IgD-negative memory B cell (primary cell): ENCODE results near the gene SEBOX. TPM values are rescaled to one million over a fixed set of nuclear protein-coding genes. Genes with fewer than 3 reads are reported as not detected.

Experiments
- H3K27ac Mint-ChIP-seq, 3 donors: one replicate each; pipeline ENCODE4 v1.8.0; 2020 to 2022; ENCODE audit warnings: mild to moderate bottlenecking in 3 of 3, mixed read lengths in 3 of 3, moderate library complexity in 1 of 3
- H3K27me3 Mint-ChIP-seq: one replicate; pipeline ENCODE4 v1.8.0; 2021; ENCODE audit warnings: mixed read lengths
- H3K36me3 Mint-ChIP-seq: one replicate; pipeline ENCODE4 v1.8.0; 2020; ENCODE audit warnings: mild to moderate bottlenecking, mixed read lengths
- H3K4me1 Mint-ChIP-seq, 3 donors: one replicate each; pipeline ENCODE4 v1.8.0; 2020 to 2022; ENCODE audit warnings: mixed read lengths in 3 of 3, mild to moderate bottlenecking in 1 of 3
- H3K4me3 Mint-ChIP-seq, 4 donors: one replicate each; pipeline ENCODE4 v1.8.0; 2020 to 2022; ENCODE audit warnings: mild to moderate bottlenecking in 4 of 4, mixed read lengths in 4 of 4, moderate library complexity in 3 of 4
- H3K9me3 Mint-ChIP-seq, 3 donors: one replicate each; pipeline ENCODE4 v1.8.0; 2020 to 2021; ENCODE audit warnings: mixed read lengths in 3 of 3, mild to moderate bottlenecking in 1 of 3
- polyA plus RNA-seq: library from polyadenylated mRNA; unstranded; fragments of 300-500 nt; fragmentation: Illumina TruSeq; gene quantifications from one replicate; pipeline ENCODE4 v1.2.3, GENCODE V29; 2021

Gene SEBOX
- polyA plus RNA-seq, 1 donor from 2014 or later = not detected

DNA sequence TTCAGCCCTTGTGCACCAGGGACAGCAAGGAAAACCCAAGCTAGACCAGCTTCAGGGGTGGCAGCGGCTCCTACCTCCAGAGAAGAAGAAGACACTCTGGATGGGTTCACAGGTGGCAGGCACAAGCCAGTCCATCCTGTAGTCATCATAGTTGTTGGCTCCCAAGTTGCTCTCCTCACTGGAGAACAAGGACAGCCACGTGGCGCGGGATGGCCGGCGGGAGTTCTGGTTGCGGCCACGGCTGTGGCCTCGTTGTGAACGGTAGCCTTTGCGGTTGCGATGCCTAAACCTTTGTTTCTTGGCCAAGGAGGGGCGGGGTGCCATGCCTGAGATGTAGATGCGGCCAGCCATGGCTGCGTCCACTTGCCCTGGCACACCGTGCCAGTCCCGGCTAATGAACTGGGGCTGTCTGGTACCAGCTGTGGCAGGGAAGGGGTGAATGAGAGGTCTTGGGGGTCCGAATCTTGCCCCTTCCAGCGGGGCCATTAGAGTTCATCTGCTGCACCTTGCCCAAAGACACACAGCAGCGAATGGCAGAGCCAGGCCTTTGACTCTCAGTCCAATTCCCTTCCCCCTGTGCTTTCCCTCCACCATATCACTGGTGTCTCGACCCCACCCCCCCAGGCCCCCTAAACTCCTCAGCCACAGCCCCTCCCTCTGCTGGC, 2.8 kb upstream of the SEBOX start:
- Mint-ChIP-seq H3K36me3 (no peaks in the 10 kb centered on the region), H3K27me3 (no peaks in the 10 kb centered on the region), H3K27ac (no peak overlapping the region), H3K4me3 (peak overlapping the region in 2 of 4 donors; percentile 16 to 27), H3K4me1 (peaks cover 0 to 8% (median 7%) of the 10 kb centered on the region in 3 donors), H3K9me3 (no peaks in the 10 kb centered on the region)

DNA sequence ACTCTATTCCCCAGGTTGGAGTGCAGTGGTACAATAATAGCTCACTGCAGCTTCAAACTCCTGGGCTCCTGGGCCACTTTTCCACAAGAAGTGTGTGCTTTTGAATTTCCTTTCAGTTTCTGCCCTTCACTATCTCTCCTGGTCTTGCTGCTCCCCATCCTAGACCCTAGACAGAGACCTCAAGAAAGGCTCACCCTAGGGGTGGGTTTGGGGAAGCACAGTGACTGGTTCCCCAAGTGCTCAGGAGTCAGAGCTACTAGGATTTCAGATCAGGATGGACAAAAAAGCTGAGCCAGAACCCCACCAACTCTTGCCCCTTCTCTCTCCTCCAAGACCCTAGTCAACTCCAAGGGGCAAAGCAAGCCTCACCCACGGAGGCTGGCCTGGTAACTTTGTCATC, 1.6 kb upstream of the SEBOX start:
- H3K4me3 Mint-ChIP-seq = peak overlapping the region in 1 of 4 donors; percentile 32
- peaks cover 0 to 6% (median 6%) of the 10 kb centered on the region in 3 donors for H3K4me1 Mint-ChIP-seq
- peak overlapping the region in 2 of 3 donors; percentile 50 to 65 for H3K27ac Mint-ChIP-seq
- no peaks in the 10 kb centered on the region for H3K9me3 Mint-ChIP-seq
- H3K36me3 Mint-ChIP-seq = no peaks in the 10 kb centered on the region
- H3K27me3 Mint-ChIP-seq = no peaks in the 10 kb centered on the region

DNA sequence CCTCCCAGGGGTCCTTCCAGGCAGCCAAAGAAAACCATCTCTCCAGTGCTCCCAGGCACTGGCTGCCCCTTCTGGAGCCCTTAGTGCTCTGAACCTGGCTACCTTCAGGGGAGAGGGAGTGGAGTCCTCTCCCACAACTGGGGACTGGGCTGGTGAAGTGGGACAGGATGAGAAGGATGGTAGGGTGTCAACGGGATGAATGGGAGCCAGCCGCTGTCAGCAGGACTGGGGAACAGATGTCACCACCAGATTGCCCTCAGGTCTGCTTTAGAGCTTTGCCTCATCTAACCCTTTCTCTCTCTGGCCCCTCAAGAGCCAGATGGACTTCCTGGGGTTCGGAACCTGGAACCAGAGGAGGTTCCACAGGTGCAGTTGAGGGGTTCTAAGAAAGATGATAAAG, 488 bp upstream of the SEBOX start:
- H3K4me3 Mint-ChIP-seq = no peak overlapping the region
- H3K4me1 Mint-ChIP-seq = no peaks in the 10 kb centered on the region
- no peaks in the 10 kb centered on the region for H3K9me3 Mint-ChIP-seq
- H3K27me3 Mint-ChIP-seq = no peaks in the 10 kb centered on the region
- H3K27ac Mint-ChIP-seq = no peak overlapping the region
- peaks cover 3% of the 10 kb centered on the region for H3K36me3 Mint-ChIP-seq

DNA sequence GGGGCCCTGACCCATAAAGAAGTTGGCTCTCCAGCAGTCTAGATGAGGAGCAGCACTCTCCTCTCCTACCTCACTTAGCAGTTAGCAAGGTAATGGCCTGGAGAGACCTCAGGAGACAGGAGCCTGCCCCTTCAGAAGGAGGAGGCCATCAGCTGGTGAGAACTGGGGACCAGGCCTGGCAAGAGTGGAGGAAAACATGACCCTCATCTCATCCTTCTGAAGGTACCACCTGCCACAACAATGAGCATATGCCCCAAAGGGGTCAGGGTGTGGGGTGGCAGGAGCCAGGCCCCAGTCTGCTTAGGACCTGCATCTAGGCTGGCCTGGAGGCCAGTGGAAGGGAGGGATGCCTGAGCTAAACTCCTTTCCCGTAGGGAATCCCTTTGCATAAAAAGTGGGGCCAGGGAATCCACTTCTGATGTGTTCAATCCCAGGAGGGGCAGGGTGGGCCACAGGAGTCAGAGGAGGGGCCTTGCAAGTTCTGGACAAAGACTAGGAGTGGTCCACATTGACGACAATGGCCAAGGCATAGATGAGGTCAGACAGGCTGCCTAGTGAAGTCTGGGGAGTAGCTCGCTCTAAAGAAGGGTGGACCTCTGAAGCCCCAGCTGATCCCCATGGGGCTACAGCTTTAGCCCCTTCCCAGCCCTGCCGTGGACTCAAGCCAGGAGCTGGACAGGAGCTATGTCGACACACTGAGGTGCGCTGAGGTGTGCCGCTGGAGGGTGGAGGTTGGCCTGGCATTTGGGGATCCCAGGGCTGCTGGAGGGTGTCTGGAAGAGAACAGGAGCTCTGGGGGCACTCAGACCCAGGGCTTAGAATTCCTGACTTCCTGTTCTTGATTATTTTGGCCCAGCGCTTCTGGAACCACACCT, 986 bp downstream of the SEBOX start:
- no peak overlapping the region for H3K27ac Mint-ChIP-seq
- H3K4me3 Mint-ChIP-seq = no peak overlapping the region
- peaks cover 3% of the 10 kb centered on the region for H3K36me3 Mint-ChIP-seq

DNA sequence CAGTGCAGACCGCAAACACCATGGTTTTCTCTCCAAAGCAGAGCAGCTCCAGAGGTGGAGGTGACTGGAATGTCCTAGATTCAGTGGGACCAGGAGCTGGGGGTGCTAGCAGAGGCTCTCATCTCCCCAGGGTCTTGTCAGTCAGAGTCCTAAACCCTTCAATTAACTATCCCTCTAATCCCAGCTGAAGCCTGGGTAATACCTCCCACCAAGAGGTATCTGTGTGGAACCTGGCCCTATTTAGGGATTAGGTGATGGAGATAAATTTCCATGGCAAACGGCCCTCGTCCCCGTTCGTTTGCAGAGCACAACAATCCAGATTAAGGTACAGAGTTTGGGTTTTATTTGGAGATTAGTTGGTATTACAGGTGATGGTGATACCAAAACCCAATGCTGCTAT, 1.8 kb downstream of the SEBOX start:
- H3K36me3 Mint-ChIP-seq = peaks cover 3% of the 10 kb centered on the region
- H3K27me3 Mint-ChIP-seq = no peaks in the 10 kb centered on the region
- peaks cover 2 to 3% (median 3%) of the 10 kb centered on the region in 3 donors for H3K4me1 Mint-ChIP-seq
- no peaks in the 10 kb centered on the region for H3K9me3 Mint-ChIP-seq
- peak overlapping the region in 1 of 4 donors; percentile 23 for H3K4me3 Mint-ChIP-seq
- peak overlapping the region in 1 of 3 donors; percentile 32 for H3K27ac Mint-ChIP-seq

More for the DNA sequence above, 986 bp downstream of the SEBOX start:
- Mint-ChIP-seq H3K4me1 (no peaks in the 10 kb centered on the region), H3K27me3 (no peaks in the 10 kb centered on the region), H3K9me3 (no peaks in the 10 kb centered on the region)

DNA sequence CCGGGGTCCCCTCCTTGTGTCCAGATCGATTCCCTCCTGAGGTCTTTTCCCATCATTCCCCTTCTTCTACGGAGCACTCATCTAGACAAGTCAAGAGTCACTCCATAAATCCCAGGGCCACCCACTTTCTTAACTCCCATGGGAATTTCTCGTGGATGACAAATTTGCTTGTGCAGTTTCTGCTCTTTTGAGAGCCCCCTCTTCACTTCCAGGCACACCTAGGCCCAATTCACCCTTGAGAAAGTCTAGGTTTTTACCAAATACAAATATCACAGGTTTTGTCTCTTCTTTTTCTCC, 7.2 kb downstream of the SEBOX start:
- H3K27me3 Mint-ChIP-seq = no peaks in the 10 kb centered on the region
- no peaks in the 10 kb centered on the region for H3K9me3 Mint-ChIP-seq
- H3K4me3 Mint-ChIP-seq = peak overlapping the region; percentile 96 to 99 (median 96)
- H3K4me1 Mint-ChIP-seq = peaks cover 11 to 22% (median 16%) of the 10 kb centered on the region in 3 donors
- H3K27ac Mint-ChIP-seq = peak overlapping the region; percentile 94 to 98 (median 97)
- peaks cover 3% of the 10 kb centered on the region for H3K36me3 Mint-ChIP-seq

DNA sequence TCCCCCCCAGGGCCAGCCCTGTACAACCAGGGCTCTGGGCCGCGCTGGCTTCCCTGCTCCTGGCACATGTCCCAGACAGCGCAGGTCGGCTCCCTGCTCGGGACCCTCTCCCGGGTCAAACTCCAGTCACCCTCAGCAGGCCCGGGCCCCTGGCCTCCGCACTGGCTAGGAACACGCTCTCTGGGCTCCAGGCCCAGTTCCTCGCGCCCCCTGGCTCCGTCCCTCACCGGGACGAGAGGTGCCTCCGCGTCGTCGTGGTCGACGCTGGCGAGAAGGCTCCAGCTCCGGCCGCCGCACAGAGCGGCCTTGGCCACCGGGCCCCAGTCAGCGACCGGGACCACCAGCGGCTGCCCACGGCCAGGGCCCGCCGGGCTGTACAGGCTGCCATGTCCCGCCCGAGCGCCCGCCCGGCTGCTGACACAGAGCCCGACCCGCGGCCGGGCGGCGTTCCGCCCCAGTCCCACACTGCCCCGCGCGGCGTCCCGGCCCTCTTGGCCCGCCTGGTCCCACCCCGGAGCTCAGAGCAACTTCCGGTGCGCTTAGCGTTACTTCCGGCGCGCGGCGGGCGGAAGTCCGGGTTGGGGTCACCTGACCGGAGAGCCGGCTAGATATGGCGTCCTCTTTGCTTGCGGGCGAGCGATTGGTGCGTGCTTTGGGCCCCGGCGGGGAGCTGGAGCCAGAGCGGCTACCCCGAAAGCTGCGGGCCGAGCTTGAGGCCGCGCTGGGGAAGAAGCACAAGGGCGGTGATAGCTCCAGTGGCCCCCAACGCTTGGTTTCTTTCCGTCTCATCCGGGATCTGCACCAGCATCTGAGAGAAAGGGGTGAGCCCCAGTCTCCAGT, 7.7 kb downstream of the SEBOX start, which contains the start of gene POLDIP2:
Gene POLDIP2 (minus strand): TSS at position 467 of the 840 bp plus-strand sequence. CDS start 79 bp downstream, at position 388.
- peak within 1 kb of the TSS; percentile 96 to 99 (median 96) for H3K4me3 Mint-ChIP-seq
- no peaks in the 10 kb centered on the region for H3K27me3 Mint-ChIP-seq
- H3K9me3 Mint-ChIP-seq = no peaks in the 10 kb centered on the region
- peaks cover 11 to 22% (median 16%) of the 10 kb centered on the region in 3 donors for H3K4me1 Mint-ChIP-seq
- peak within 1 kb of the TSS; percentile 94 to 98 (median 97) for H3K27ac Mint-ChIP-seq
- peaks cover 3% of the 10 kb centered on the region for H3K36me3 Mint-ChIP-seq

DNA sequence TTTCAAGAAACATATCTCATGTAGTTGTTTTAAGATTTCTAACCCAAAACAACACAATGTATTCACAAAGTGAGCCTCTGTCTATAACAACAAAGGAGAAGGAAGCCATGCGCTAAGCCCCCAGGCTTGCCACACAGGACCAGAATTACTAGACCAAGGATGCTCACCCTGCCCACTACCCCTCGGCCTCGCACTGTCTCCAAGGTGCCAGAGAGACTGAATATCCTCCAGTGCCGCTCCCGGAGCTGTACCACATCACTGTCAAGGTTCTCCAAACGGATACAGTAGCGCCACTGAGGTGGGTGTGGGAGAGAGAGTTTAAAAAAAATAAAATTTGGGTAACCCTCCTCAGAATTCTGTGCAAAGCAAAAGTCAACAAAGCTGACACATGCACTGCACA, 14.7 kb downstream of the SEBOX start:
- Mint-ChIP-seq H3K27me3 (no peaks in the 10 kb centered on the region), H3K27ac (no peak overlapping the region), H3K4me1 (no peaks in the 10 kb centered on the region), H3K9me3 (no peaks in the 10 kb centered on the region), H3K36me3 (peaks cover 2% of the 10 kb centered on the region), H3K4me3 (no peak overlapping the region)

DNA sequence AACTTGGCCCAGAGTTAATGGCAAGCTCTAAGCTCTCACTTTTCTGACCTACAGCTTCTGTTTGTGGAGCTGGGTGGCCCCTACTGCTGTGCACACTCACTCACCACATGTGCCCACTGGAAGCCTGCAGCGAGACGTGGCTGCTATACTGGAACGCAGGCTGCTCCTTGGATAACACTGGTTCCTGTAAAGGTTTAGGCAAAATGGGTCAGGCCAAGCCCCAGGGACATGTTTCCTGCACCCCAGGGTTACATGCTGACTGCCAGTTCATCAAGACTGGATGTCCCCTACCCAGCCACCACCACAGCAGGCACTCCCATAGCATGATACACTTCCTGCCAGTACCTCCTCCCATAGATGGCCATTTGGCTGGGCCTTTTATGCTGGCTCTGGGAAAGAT, 16.0 kb downstream of the SEBOX start:
- Mint-ChIP-seq H3K36me3 (peaks cover 2% of the 10 kb centered on the region), H3K9me3 (no peaks in the 10 kb centered on the region), H3K4me1 (no peaks in the 10 kb centered on the region)

DNA sequence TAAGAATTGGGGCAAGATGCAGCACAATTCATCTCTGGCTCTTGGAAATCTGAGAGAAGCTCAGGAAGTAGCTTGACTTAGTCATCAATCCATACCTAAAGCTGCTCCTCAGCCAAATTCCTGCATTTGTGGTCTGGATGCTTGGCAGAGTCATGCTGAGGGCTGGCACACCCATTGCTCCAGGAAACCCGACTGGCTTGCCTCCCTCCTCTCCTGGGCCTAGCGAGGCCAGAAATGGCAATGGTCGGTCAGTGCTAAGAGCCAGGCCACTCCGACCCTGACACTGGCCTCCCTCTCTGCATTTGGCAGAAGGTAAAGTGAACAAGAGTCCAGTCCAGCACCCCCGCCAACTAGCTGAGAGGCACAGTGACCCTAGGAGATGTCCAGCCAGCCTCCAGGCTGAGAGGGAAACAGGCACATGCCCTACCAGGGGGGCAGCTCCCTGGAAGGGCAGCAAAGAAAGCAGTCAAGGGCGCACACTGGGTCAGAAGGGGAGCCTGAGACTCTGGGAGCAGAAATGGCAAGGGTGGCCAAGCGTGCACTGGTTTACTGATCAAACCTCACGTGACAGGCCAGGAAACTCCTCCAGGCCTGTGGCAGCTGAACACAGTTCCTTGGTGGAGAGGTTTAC, 17.6 kb downstream of the SEBOX start:
- Mint-ChIP-seq H3K36me3 (peaks cover 2% of the 10 kb centered on the region), H3K9me3 (no peaks in the 10 kb centered on the region), H3K27ac (no peak overlapping the region), H3K27me3 (no peaks in the 10 kb centered on the region), H3K4me1 (no peaks in the 10 kb centered on the region), H3K4me3 (no peak overlapping the region)

More for the DNA sequence above, 16.0 kb downstream of the SEBOX start:
- Mint-ChIP-seq H3K4me3 (no peak overlapping the region), H3K27ac (no peak overlapping the region), H3K27me3 (no peaks in the 10 kb centered on the region)

DNA sequence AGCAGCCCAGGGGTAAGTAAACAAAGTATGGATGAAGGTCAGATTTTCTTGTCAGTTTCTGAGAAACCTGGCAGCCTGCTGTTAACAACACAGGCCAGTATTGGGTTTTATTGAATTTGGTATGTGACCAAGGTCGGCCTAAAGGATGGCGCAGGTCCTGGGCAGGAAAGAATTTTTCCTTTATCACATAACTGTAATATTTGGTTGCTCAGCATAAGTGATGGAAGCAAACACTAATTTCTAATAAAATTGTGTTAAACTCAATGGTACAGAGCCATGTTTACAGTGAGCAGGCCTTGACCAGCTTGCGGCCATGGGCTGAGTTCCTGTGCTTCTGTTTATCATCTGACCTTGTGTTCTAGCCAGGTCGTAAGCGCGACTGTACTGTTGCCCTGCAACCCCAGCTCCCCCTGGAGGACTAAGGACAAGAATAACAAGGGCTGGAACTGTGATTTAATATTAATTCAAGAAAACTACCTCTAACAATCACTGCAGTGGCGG, 18.2 kb downstream of the SEBOX start:
- H3K27me3 Mint-ChIP-seq = no peaks in the 10 kb centered on the region
- no peaks in the 10 kb centered on the region for H3K9me3 Mint-ChIP-seq
- peaks cover 2% of the 10 kb centered on the region for H3K36me3 Mint-ChIP-seq
- peak overlapping the region in 2 of 3 donors; percentile 33 to 46 for H3K27ac Mint-ChIP-seq
- H3K4me1 Mint-ChIP-seq = no peaks in the 10 kb centered on the region
- no peak overlapping the region for H3K4me3 Mint-ChIP-seq

DNA sequence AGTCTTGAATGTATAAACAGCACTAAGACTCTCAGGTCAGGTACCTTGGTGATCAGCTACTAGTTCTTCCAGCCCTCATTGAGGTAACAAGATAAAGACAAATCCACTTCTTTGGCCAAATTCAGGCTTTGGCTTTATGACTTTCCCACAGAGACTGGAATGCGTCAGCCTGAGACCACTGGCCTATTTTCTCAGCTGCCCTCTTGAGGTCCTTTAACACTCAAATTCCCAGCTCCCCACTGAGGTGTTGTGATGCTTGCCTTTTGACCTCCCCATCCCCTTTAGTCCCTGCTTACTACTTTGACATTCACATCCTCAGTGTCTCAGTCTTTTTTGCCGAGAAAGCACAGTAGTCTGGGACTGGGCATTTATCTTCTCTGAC, 18.8 kb downstream of the SEBOX start:
- peak overlapping the region in 1 of 3 donors; percentile 33 for H3K27ac Mint-ChIP-seq
- H3K4me3 Mint-ChIP-seq = no peak overlapping the region
- no peaks in the 10 kb centered on the region for H3K27me3 Mint-ChIP-seq
- peaks cover 2% of the 10 kb centered on the region for H3K36me3 Mint-ChIP-seq
- H3K9me3 Mint-ChIP-seq = no peaks in the 10 kb centered on the region
- no peaks in the 10 kb centered on the region for H3K4me1 Mint-ChIP-seq

DNA sequence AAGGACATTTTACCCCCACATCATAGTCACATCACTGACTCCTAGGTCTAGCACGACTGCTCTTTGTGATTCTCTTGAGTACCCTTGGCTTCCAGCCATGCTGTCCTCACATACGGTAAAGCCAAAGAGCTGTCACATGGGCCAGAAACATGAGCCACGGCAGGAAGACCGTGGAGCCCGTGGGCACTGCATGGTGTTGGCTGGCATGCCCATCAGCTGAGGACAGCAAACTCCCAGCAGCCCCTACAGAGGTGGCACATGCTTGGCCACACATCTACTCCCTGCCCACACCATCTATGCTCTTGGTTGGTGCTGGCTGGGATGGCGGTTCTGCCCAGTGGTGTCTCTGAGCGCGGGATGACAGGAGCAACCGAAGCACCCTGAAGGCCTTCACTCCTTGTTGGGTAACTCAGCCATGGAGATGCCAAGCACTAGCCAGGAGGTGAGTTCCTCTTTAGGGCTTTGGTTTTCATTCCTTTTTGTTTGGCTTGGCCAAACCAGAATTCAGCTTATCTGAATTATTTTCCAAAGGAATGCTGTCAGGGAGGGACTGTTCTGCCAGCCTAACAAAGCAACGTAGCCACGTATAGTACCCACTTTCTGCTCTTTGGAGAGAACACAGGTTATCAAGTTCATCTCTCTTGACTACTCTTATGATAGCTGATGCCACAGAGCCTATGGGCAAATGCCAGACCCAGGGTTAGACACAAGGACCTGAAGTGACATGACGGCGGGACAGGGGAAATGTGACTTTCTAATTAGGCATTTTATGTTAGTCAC, 19.4 kb downstream of the SEBOX start:
- no peak overlapping the region for H3K4me3 Mint-ChIP-seq
- peak overlapping the region in 1 of 3 donors; percentile 33 for H3K27ac Mint-ChIP-seq
- H3K36me3 Mint-ChIP-seq = peaks cover 2% of the 10 kb centered on the region
- H3K27me3 Mint-ChIP-seq = no peaks in the 10 kb centered on the region
- H3K9me3 Mint-ChIP-seq = no peaks in the 10 kb centered on the region
- no peaks in the 10 kb centered on the region for H3K4me1 Mint-ChIP-seq

DNA sequence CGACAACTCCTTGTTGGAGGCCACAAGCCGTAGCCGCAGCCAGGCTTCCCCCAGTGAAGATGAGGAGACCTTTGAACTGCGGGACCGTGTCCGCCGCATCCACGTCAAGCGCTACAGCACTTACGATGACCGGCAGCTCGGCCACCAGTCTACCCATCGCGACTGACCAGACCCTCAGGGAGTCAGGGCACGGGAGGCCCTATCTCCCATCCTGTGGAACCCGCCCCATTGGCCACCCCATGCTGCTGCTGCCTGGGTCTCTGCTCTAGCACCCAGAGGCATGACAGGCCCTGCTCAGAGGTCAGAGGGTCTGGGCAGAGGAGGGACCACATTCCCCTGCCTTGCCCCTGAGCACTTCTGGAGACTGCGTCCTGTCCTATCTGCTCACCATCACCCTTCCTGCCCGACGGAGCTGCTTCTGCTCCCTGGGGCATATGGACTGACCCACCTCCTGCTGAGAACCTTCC, 20.5 kb downstream of the SEBOX start:
- no peaks in the 10 kb centered on the region for H3K4me1 Mint-ChIP-seq
- peak overlapping the region in 1 of 3 donors; percentile 57 for H3K27ac Mint-ChIP-seq

More for the DNA sequence above, 20.5 kb downstream of the SEBOX start:
- no peaks in the 10 kb centered on the region for H3K27me3 Mint-ChIP-seq
- H3K4me3 Mint-ChIP-seq = no peak overlapping the region
- no peaks in the 10 kb centered on the region for H3K9me3 Mint-ChIP-seq
- H3K36me3 Mint-ChIP-seq = peaks cover 2% of the 10 kb centered on the region
